GM12892 (cell line): ENCODE data around the gene LZTS2.

Experiments
- POLR2A ChIP-seq: IDR thresholded peaks from 2 replicates; pipeline ENCODE4 v1.6.1; 2011; ENCODE audit warnings: low read depth, low read length, control low read depth
- POLR2AphosphoS5 ChIP-seq: IDR thresholded peaks from 2 replicates; pipeline ENCODE4 v1.6.1; 2011; ENCODE audit warnings: low read depth, low read length, control low read depth
- TAF1 ChIP-seq: IDR thresholded peaks from 2 replicates; pipeline ENCODE4 v1.6.1; 2011; ENCODE audit warnings: low read depth, mild to moderate bottlenecking, control low read depth, low read length, borderline replicate concordance

DNA sequence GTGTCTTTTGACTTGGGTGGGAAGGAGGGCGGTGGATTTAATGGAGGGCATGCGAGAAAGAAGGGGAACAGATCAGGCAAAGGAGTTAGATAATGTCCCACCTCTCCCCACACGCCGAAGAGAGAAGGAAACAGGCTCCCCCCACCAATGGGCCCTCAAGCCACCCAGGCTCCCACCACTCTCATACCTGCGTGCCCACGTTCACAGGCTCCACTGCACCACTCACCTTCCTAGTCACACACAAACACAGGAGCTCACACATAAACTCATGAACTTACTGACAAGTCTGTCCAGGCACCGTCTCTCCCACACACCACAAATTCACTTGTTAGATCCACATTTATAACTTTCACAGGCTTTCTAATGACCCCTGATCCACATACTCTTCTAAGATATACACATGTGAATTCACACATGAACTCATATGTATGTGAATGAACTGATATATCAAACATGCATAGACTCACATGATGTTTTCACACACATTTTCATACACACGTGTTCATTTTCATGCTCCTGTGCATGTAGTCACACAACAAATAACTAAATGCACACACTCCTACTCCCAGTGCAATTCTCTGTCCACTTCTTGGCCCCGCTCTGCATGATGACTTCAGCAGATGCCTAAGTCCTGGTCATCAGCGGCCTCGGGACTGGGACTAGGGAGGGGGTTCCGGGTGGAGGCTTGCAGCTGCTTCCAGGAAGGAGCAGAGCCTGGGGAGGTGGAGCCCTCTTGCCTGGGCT, 1.5 kb downstream of the LZTS2 start:
- no peak for TF ChIP-seq POLR2A
- no peak for TF ChIP-seq POLR2AphosphoS5
- TF ChIP-seq TAF1: no peak
